Measurements from ENCODE around the gene PSME3IP1.

PSME3IP1 gene

GRCh38 chr16:57150682-57151330 lies 35.0 kb downstream of the PSME3IP1 start:
- POLR2A ChIA-PET: no interaction called here
- H3K9me3 ChIP-seq (ENCODE audit: control insufficient read depth, insufficient read depth, low read depth, low read length): no peaks in the 10 kb centered on the region
- CTCF ChIA-PET: interaction anchor here (0.6 to 2.4 kb wide), 3 partner anchors 18 to 67 kb away, joined by 3 to 15 read pairs (median 6); no protein-coding TSS in a partner anchor
- no peak for TF ChIP-seq ZNF169 (tag by site-specific recombination; IDR thresholded peaks at IDR 0.05)
- no peak for TF ChIP-seq BCL6B (tag by site-specific recombination; IDR thresholded peaks at IDR 0.05)
- TF ChIP-seq HOXD13 (CRISPR knock-in tag; IDR thresholded peaks at IDR 0.05; ENCODE audit: borderline replicate concordance): no peak
- no peak for TF ChIP-seq ZNF138 (tag by site-specific recombination; IDR thresholded peaks at IDR 0.05; ENCODE audit: borderline replicate concordance)
- no peak for TF ChIP-seq ZNF449 (tag by site-specific recombination; IDR thresholded peaks at IDR 0.05)
- H3K4me3 ChIP-seq (ENCODE audit: low read depth, low read length): no peak overlapping the region
- H3K36me3 ChIP-seq (ENCODE audit: control insufficient read depth in 2 of 2, insufficient read depth in 1 of 2, low read length in 2 of 2): peaks cover 15 to 48% of the 10 kb centered on the region in 2 experiments; a peak in 2 of 3 replicates
- no peaks in the 10 kb centered on the region for H3K4me1 ChIP-seq (ENCODE audit: control insufficient read depth, insufficient read depth, low read length)
- H3K27ac ChIP-seq (ENCODE audit: extremely low read depth, low read depth, low read length): no peak overlapping the region

- CTCF ChIA-PET: interaction anchor here (0.6 to 1.0 kb wide), 4 partner anchors 26 to 202 kb away, joined by 3 to 5 read pairs (median 4); partner anchors contain the start of gene CPNE2
- POLR2A ChIA-PET: interaction anchor here (0.5 kb wide), 1 partner anchor 13 kb away, joined by 6 read pairs; no protein-coding TSS in a partner anchor
- Histone ChIP-seq H3K36me3 (ENCODE audit: control insufficient read depth in 2 of 2, insufficient read depth in 1 of 2, low read length in 2 of 2) (peaks cover 7 to 33% of the 10 kb centered on the region in 2 experiments; a peak in 1 of 3 replicates), H3K27ac (ENCODE audit: extremely low read depth, low read depth, low read length) (no peak overlapping the region), H3K9me3 (ENCODE audit: control insufficient read depth, insufficient read depth, low read depth, low read length) (no peaks in the 10 kb centered on the region), H3K4me1 (ENCODE audit: control insufficient read depth, insufficient read depth, low read length) (no peaks in the 10 kb centered on the region), H3K4me3 (ENCODE audit: low read depth, low read length) (no peak overlapping the region)
- no peak for TF ChIP-seq ZSCAN5A (tag by site-specific recombination; IDR thresholded peaks at IDR 0.05)
- no peak for TF ChIP-seq INSM2 (tag by site-specific recombination; IDR thresholded peaks at IDR 0.05)
- no peak for TF ChIP-seq TRIM28 (IDR thresholded peaks at IDR 0.05; ENCODE audit: borderline replicate concordance, low read length)
- no peak for TF ChIP-seq ZNF175 (tag by site-specific recombination; IDR thresholded peaks at IDR 0.05)
- TF ChIP-seq IKZF3 (tag by site-specific recombination; IDR thresholded peaks at IDR 0.05): no peak
- no peak for TF ChIP-seq ZNF274 (IDR thresholded peaks at IDR 0.05; ENCODE audit: low read length)
- no peak for TF ChIP-seq ZNF274 (tag by site-specific recombination; IDR thresholded peaks at IDR 0.05; ENCODE audit: borderline replicate concordance)
- TF ChIP-seq ZNF266 (tag by site-specific recombination; IDR thresholded peaks at IDR 0.05; ENCODE audit: low read depth): no peak
- no peak for TF ChIP-seq ZNF837 (tag by site-specific recombination; IDR thresholded peaks at IDR 0.05)
- TF ChIP-seq ZBTB44 (tag by site-specific recombination; IDR thresholded peaks at IDR 0.05): no peak
Measured at GRCh38 chr16:57149391-57149790, 36.4 kb downstream of the PSME3IP1 start.

All from HEK293 (cell line).